HG02588 (cell line): Measurements from ENCODE around the gene FBLN7.
"Not testable (repeated sequence)": the region's sequence is repeated elsewhere in the genome, so short reads cannot be mapped to it uniquely, and the experiment has no call there.

Experiments
- ATAC-seq: cut with Tn5 transposase; IDR thresholded peaks from one replicate; pipeline ENCODE4 v1.9.1; 2021; ENCODE audit warnings: mild to moderate bottlenecking, moderate library complexity; ENCODE audit not compliant: unreplicated experiment

FBLN7 gene

GRCh38 chr2:112138159-112139032 lies at the start of gene FBLN7:
FBLN7 (plus strand) TSS chr2:112138385; CDS start chr2:112138656, 271 bp downstream.
- ATAC-seq, result no peak

- no peak for ATAC-seq
Measured at GRCh38 chr2:112089375-112089774, 48.8 kb upstream of the FBLN7 start.

GRCh38 chr2:112092286-112093041 lies 45.7 kb upstream of the FBLN7 start:
- no peak for ATAC-seq

GRCh38 chr2:112093216-112093615 lies 45.0 kb upstream of the FBLN7 start:
- no peak for ATAC-seq

GRCh38 chr2:112095681-112096080 lies 42.5 kb upstream of the FBLN7 start:
- ATAC-seq, result no peak

- ATAC-seq, result no peak
Measured at GRCh38 chr2:112096098-112096497, 42.1 kb upstream of the FBLN7 start.

- no peak for ATAC-seq
Measured at GRCh38 chr2:112108178-112108832, 29.9 kb upstream of the FBLN7 start.

GRCh38 chr2:112109278-112109677 lies 28.9 kb upstream of the FBLN7 start:
- no peak for ATAC-seq

GRCh38 chr2:112110966-112111365 lies 27.2 kb upstream of the FBLN7 start:
- no peak for ATAC-seq

GRCh38 chr2:112113354-112113753 lies 24.8 kb upstream of the FBLN7 start:
- not testable (repeated sequence) for ATAC-seq

GRCh38 chr2:112118148-112118547 lies 20.0 kb upstream of the FBLN7 start:
- no peak for ATAC-seq

GRCh38 chr2:112121682-112122254 lies 16.4 kb upstream of the FBLN7 start:
- no peak for ATAC-seq

GRCh38 chr2:112129060-112129459 lies 9.1 kb upstream of the FBLN7 start:
- ATAC-seq, result no peak

- ATAC-seq, result no peak
Measured at GRCh38 chr2:112133344-112133743, 4.8 kb upstream of the FBLN7 start.

GRCh38 chr2:112134120-112134519 lies 4.1 kb upstream of the FBLN7 start:
- no peak for ATAC-seq

GRCh38 chr2:112136096-112136495 lies 2.1 kb upstream of the FBLN7 start:
- ATAC-seq, result no peak

- ATAC-seq, result no peak
Measured at GRCh38 chr2:112137516-112138158, 548 bp upstream of the FBLN7 start.

GRCh38 chr2:112139033-112139614 lies 939 bp downstream of the FBLN7 start:
- not testable (repeated sequence) for ATAC-seq

- not testable (repeated sequence) for ATAC-seq
Measured at GRCh38 chr2:112139661-112140204, 1.5 kb downstream of the FBLN7 start.
